ENCODE results near the gene CLDN3. TPM values are rescaled to one million over a fixed set of nuclear protein-coding genes. Genes with fewer than 3 reads are reported as not detected.

CLDN3 gene
- total and polyA plus RNA-seq, 9 of the 15 experiments (the other 6 are each of a cell fraction or from before 2014, with no cell fraction given): 0.29 TPM; not detected in 8

DNA sequence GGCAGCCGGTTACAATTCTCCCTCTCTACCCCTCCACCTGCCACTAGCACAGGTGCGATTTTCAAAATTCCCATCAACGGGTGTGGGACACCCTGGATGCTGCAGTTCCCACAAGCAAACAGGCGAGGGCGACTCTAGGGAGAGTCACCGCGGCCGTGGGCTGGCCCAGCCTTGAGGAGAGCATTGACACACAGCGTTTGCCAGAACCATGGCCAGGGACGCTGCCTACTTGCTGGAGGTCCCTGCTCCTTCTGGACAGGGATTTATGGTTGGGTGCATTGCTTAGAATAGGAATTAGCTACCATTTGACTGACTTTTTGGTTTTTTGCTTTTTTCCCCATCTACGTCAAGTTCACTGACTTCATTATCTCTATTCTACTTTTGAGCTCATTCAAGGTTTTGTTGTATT, 41.7 kb upstream of the CLDN3 start:
- CTCF ChIA-PET (ENCODE audit: low intra/inter-chr PET ratio): interaction anchor here (2.1 kb wide), 1 partner anchor 44 kb away, joined by 19 read pairs; no protein-coding TSS in a partner anchor
- H3K9me1 ChIP-seq (ENCODE audit: control insufficient read depth, insufficient read depth, low read length): no peaks in the 10 kb centered on the region
- BruUV-seq (replicated peaks): no TSS peak
- H3K4me1 ChIP-seq (replicated peaks in 1 of 2; ENCODE audit: control insufficient read depth in 2 of 2, insufficient read depth in 2 of 2, low read length in 2 of 2): peaks cover 0 to 10% of the 10 kb centered on the region in 2 experiments; a peak in 2 of 5 replicates
- H3K4me2 ChIP-seq (ENCODE audit: insufficient read depth, low read length): no peak overlapping the region
- POLR2A ChIA-PET: no interaction called here
- FAIRE-seq (peak; percentile 97), DNase-seq (ENCODE audit: extremely low read depth in 1 of 4, low spot score in 3 of 4) (peak; percentile 80 to 86 (median 82)), ATAC-seq (peak; percentile 99)
- no peaks in the 10 kb centered on the region for H3K9me3 ChIP-seq (replicated peaks; ENCODE audit: control insufficient read depth, insufficient read depth, low read depth, low read length)
- WGBS (ENCODE audit: insufficient coverage, low coverage, missing lambda C conversion rate): 9% methylated on average over 11 of the region's 11 CpGs
- no peak overlapping the region for H3K4me3 ChIP-seq
- no peaks in the 10 kb centered on the region for H4K20me1 ChIP-seq (replicated peaks; ENCODE audit: control insufficient read depth, insufficient read depth, low read length)
- in situ Hi-C loops (cut with MboI) (no loop called here), intact Hi-C loops (cut with micrococcal nuclease) (loop anchor here (1.0 kb wide), 1 partner anchor 44 kb away; no protein-coding TSS in a partner anchor)
- no peaks in the 10 kb centered on the region for H3K36me3 ChIP-seq (ENCODE audit: control insufficient read depth, insufficient read depth, low read length)
- H3K79me2 ChIP-seq (ENCODE audit: control insufficient read depth, insufficient read depth, low read length): no peaks in the 10 kb centered on the region
- no peak overlapping the region for H3K27ac ChIP-seq (ENCODE audit: extremely low read depth, low read depth, low read length)
- no peaks in the 10 kb centered on the region for H3K27me3 ChIP-seq (ENCODE audit: control insufficient read depth in 2 of 2, insufficient read depth in 2 of 2, low read length in 2 of 2)
- no peak overlapping the region for H2AFZ ChIP-seq (ENCODE audit: low read depth, low read length)
- H3K9ac ChIP-seq (ENCODE audit: insufficient read depth in 1 of 2, low read depth in 2 of 2, low read length in 2 of 2): no peak overlapping the region
- no peak for TF ChIP-seq DDX20 (tag; IDR thresholded peaks at IDR 0.05; ENCODE audit: low read depth)
- TF ChIP-seq ZFX (CRISPR knock-in tag; IDR thresholded peaks at IDR 0.05): no peak
- 0 out of 2 replicates have a peak, but pooled peaks have one; percentile 45 for TF ChIP-seq ZNF12 (CRISPR knock-in tag; IDR thresholded peaks at IDR 0.05)
- TF ChIP-seq, protein P1, sequence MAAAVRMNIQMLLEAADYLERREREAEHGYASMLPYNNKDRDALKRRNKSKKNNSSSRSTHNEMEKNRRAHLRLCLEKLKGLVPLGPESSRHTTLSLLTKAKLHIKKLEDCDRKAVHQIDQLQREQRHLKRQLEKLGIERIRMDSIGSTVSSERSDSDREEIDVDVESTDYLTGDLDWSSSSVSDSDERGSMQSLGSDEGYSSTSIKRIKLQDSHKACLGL (CRISPR knock-in tag; IDR thresholded peaks at IDR 0.05; ENCODE audit: borderline replicate concordance, poor library complexity, severe bottlenecking): no peak
- TF ChIP-seq RBM15 (IDR thresholded peaks at IDR 0.05; ENCODE audit: insufficient read depth, low read length): no peak
- TF ChIP-seq TAF15 (IDR thresholded peaks at IDR 0.05; ENCODE audit: low read depth, low read length): no peak
- TF ChIP-seq ZC3H11A (IDR thresholded peaks at IDR 0.05; ENCODE audit: low read depth, low read length): no peak
- no peak for TF ChIP-seq CBX8 (IDR thresholded peaks at IDR 0.05; ENCODE audit: borderline replicate concordance, extremely low read depth, low read depth, low read length, poor library complexity, severe bottlenecking)
- TF ChIP-seq, protein P2, sequence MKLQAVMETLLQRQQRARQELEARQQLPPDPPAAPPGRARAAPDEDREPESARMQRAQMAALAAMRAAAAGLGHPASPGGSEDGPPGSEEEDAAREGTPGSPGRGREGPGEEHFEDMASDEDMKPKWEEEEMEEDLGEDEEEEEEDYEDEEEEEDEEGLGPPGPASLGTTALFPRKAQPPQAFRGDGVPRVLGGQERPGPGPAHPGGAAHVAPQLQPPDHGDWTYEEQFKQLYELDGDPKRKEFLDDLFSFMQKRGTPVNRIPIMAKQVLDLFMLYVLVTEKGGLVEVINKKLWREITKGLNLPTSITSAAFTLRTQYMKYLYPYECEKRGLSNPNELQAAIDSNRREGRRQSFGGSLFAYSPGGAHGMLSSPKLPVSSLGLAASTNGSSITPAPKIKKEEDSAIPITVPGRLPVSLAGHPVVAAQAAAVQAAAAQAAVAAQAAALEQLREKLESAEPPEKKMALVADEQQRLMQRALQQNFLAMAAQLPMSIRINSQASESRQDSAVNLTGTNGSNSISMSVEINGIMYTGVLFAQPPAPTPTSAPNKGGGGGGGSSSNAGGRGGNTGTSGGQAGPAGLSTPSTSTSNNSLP (IDR thresholded peaks at IDR 0.05; ENCODE audit: borderline replicate concordance, low read depth, low read length): no peak
- no peak for TF ChIP-seq GABPB2 (CRISPR knock-in tag; conservative IDR thresholded peaks at IDR 0.05)
- peak; percentile 50; the same call in 1 of the 2 replicates for TF ChIP-seq CBFB (CRISPR knock-in tag; IDR thresholded peaks at IDR 0.05)
- TF ChIP-seq ZNF431 (CRISPR knock-in tag; IDR thresholded peaks at IDR 0.05): no peak
- TF ChIP-seq ZEB2 (IDR thresholded peaks at IDR 0.05): no peak
- 0 out of 2 replicates have a peak, but pooled peaks have one; percentile 48 for TF ChIP-seq NBN (IDR thresholded peaks at IDR 0.05; ENCODE audit: low read depth)
- TF ChIP-seq, protein P3, sequence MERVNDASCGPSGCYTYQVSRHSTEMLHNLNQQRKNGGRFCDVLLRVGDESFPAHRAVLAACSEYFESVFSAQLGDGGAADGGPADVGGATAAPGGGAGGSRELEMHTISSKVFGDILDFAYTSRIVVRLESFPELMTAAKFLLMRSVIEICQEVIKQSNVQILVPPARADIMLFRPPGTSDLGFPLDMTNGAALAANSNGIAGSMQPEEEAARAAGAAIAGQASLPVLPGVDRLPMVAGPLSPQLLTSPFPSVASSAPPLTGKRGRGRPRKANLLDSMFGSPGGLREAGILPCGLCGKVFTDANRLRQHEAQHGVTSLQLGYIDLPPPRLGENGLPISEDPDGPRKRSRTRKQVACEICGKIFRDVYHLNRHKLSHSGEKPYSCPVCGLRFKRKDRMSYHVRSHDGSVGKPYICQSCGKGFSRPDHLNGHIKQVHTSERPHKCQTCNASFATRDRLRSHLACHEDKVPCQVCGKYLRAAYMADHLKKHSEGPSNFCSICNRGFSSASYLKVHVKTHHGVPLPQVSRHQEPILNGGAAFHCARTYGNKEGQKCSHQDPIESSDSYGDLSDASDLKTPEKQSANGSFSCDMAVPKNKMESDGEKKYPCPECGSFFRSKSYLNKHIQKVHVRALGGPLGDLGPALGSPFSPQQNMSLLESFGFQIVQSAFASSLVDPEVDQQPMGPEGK (CRISPR knock-in tag; IDR thresholded peaks at IDR 0.05; ENCODE audit: borderline replicate concordance): no peak
- no peak for TF ChIP-seq SRF (CRISPR knock-in tag; IDR thresholded peaks at IDR 0.05)
- no peak for TF ChIP-seq DPF2 (IDR thresholded peaks at IDR 0.05)
- TF ChIP-seq ZNF507 (tag; conservative IDR thresholded peaks at IDR 0.05): no peak
- TF ChIP-seq ZNF174 (CRISPR knock-in tag; IDR thresholded peaks at IDR 0.05): no peak
- no peak for TF ChIP-seq MAFG (tag; conservative IDR thresholded peaks at IDR 0.05)
